ENCODE results near the gene RPS6KB2. TPM values are rescaled to one million over a fixed set of nuclear protein-coding genes. Genes with fewer than 3 reads are reported as not detected.
A peak's percentile ranks its signal among the peaks of the same experiment; 100 is the strongest.
"Not testable (repeated sequence)": the region's sequence is repeated elsewhere in the genome, so short reads cannot be mapped to it uniquely, and the experiment has no call there.

The RPS6KB2 gene
- total RNA-seq, 1 experiment from 2014 or later = 54.0 TPM

DNA sequence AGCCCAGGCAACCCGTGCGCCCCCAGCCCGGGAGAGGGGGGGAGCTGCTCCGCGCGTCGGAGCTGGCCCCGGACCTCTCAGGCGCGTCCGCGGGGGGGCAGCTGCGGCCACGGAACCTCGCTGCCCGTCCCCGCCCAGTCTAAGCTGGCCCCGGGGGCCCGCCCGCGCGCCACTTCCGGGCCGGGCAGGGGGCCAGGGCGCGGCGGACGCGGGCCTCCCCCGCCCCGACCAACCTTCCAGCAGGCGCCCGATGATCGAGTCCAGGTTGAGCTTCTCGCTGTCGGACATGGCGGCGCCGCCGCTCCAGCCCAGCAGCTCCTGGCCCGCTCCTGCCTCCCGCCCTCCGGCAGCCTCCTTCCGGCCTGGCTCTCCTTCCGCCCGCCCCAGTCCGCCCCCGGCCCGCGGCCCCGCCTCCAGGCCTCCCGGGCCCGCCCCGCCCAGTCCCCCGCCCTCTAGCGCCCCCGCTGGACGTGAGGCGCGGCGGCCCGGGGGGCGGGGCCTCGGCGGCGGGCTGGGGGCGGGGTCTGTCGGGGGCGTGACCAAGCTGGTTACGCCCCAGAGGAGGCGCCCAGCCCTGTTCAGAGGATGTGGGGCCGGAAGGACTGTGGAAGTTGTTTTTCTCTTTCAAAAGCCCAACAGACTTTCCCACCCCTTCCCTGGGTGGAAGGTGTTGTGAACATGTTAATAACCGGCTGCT, 26.7 kb upstream of the RPS6KB2 start, which contains the start of gene PPP1CA:
Gene PPP1CA, minus strand, starts transcription at position 364 of the 697 bp plus-strand sequence. Its CDS starts 76 bp downstream, at position 288.
- peaks cover 20% of the 10 kb centered on the region for H3K79me2 ChIP-seq (ENCODE audit: low read depth)
- peak within 1 kb of the TSS; percentile 41; the same call in 1 of the 2 replicates for H3K27ac ChIP-seq
- intact Hi-C loops (cut with micrococcal nuclease; ENCODE audit: unreplicated experiment) = loop anchor here (1.0 to 2.0 kb wide), 3 partner anchors 67 to 205 kb away; partner anchors contain the start of genes NDUFV1 and TMEM134
- H4K20me1 ChIP-seq (ENCODE audit: insufficient read depth) = peaks cover 3% of the 10 kb centered on the region; the same call in 1 of the 2 replicates
- H2AFZ ChIP-seq = peak within 1 kb of the TSS; percentile 80
- H3K4me3 ChIP-seq = peak within 1 kb of the TSS; percentile 99
- peak within 1 kb of the TSS; percentile 87 for H3K4me2 ChIP-seq
- CTCF ChIA-PET = interaction anchor here (0.6 to 1.9 kb wide), 11 partner anchors 9 to 274 kb away, joined by 3 to 10 read pairs (median 5); partner anchors contain the start of genes PITPNM1, POLD4 and TMEM134
- H3K27me3 ChIP-seq (ENCODE audit: insufficient read depth, low read depth) = no peaks in the 10 kb centered on the region
- H3K9me3 ChIP-seq (ENCODE audit: insufficient read depth, low read depth) = no peaks in the 10 kb centered on the region
- peaks cover 14% of the 10 kb centered on the region for H3K4me1 ChIP-seq (replicated peaks; ENCODE audit: insufficient read depth)
- POLR2A ChIA-PET (ENCODE audit: unreplicated experiment) = interaction anchor here (0.5 to 1.2 kb wide), 17 partner anchors 9 to 1031 kb away, joined by 3 to 17 read pairs (median 5); partner anchors contain the start of genes AIP and TMEM134
- no peak for TF ChIP-seq EZH2 (IDR thresholded peaks at IDR 0.05; ENCODE audit: low read depth)
- TF ChIP-seq, protein P1, sequence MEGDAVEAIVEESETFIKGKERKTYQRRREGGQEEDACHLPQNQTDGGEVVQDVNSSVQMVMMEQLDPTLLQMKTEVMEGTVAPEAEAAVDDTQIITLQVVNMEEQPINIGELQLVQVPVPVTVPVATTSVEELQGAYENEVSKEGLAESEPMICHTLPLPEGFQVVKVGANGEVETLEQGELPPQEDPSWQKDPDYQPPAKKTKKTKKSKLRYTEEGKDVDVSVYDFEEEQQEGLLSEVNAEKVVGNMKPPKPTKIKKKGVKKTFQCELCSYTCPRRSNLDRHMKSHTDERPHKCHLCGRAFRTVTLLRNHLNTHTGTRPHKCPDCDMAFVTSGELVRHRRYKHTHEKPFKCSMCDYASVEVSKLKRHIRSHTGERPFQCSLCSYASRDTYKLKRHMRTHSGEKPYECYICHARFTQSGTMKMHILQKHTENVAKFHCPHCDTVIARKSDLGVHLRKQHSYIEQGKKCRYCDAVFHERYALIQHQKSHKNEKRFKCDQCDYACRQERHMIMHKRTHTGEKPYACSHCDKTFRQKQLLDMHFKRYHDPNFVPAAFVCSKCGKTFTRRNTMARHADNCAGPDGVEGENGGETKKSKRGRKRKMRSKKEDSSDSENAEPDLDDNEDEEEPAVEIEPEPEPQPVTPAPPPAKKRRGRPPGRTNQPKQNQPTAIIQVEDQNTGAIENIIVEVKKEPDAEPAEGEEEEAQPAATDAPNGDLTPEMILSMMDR (conservative IDR thresholded peaks at IDR 0.05) = peak; percentile 35; the same call in 1 of the 2 replicates
- 0 out of 2 replicates have a peak, but pooled peaks cover 6% of the 10 kb centered on the region for H3K36me3 ChIP-seq (ENCODE audit: low read depth)
- H3K9me2 ChIP-seq (ENCODE audit: insufficient read depth) = no peaks in the 10 kb centered on the region
- peak; percentile 64 to 94 for DNase-seq
- BruUV-seq (replicated peaks) = no TSS peak
- H3F3A ChIP-seq (ENCODE audit: insufficient read depth, low read depth) = peaks cover 16% of the 10 kb centered on the region; the same call in 1 of the 2 replicates

DNA sequence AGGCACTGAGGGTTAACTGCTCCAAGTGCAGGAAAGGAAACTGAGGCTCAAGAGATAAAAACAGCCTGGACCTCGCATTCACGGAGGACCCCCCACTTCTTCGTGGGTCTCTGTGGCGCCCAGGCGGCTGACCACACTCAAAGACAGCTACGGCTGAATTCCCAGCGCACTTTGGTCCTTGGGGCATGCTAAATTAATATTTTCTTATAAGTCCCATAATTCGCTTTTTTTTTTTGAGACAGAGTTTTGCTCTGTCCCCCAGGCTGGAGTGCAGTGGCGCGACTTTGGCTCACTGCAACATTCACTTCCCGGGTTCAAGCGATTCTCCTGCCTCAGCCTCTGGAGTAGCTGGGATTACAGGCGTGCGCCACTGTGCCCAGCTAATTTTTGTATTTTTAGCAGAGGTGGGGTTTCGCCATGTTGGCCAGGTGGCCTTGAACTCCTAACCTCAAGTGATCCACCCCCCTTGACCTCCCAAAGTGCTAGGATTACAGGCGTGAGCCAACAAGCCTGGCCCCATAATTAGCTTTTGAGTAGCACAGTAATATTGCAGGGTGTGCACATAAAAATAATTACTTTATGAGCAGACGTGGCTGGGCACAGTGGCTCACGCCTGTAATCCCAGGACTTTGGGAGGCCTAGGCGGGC, 26.0 kb upstream of the RPS6KB2 start:
- H3K9me3 ChIP-seq (ENCODE audit: insufficient read depth, low read depth); H3K36me3 ChIP-seq (ENCODE audit: low read depth); H4K20me1 ChIP-seq (ENCODE audit: insufficient read depth); intact Hi-C loops (cut with micrococcal nuclease; ENCODE audit: unreplicated experiment); H3K9me2 ChIP-seq (ENCODE audit: insufficient read depth); H3K27me3 ChIP-seq (ENCODE audit: insufficient read depth, low read depth); DNase-seq: not testable (repeated sequence)
- H3K4me2 ChIP-seq = peak overlapping the region; percentile 74
- ChIA-PET CTCF (interaction anchor here (0.6 to 1.9 kb wide), 8 partner anchors 10 to 273 kb away, joined by 3 to 10 read pairs (median 5); partner anchors contain the start of gene POLD4), POLR2A (ENCODE audit: unreplicated experiment) (interaction anchor here (0.5 to 1.2 kb wide), 11 partner anchors 10 to 325 kb away, joined by 3 to 12 read pairs (median 5); partner anchors contain the start of gene AIP)
- H3K4me3 ChIP-seq = peak overlapping the region; percentile 39; the same call in 1 of the 2 replicates
- H3K27ac ChIP-seq = peak overlapping the region; percentile 33; the same call in 1 of the 2 replicates
- H3K79me2 ChIP-seq (ENCODE audit: low read depth) = peaks cover 20% of the 10 kb centered on the region
- H3F3A ChIP-seq (ENCODE audit: insufficient read depth, low read depth) = peaks cover 17% of the 10 kb centered on the region; the same call in 1 of the 2 replicates
- peaks cover 14% of the 10 kb centered on the region for H3K4me1 ChIP-seq (replicated peaks; ENCODE audit: insufficient read depth)
- BruUV-seq (replicated peaks) = TSS peak; percentile 91
- H2AFZ ChIP-seq = peak overlapping the region; percentile 74

DNA sequence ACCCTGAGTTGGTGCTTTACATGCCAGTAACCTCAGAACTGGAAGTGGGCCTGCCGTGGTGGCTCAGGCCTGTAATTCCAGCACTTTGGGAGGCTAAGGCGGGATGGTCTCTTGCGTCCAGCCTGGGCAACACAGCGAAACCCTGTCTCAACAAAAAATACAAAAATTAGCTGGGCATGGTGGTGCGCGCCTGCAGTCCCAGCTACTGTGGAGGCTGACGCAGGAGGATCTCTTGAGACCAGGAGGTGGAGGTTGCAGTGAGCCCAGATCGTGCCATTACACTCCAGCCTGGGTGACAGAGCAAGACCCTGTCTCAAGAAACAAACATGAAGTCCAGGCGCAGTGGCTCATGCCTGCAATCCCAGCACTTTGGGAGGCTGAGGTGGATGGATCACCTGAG, 25.2 kb upstream of the RPS6KB2 start:
- H3K4me2 ChIP-seq; H3K27me3 ChIP-seq (ENCODE audit: insufficient read depth, low read depth); H4K20me1 ChIP-seq (ENCODE audit: insufficient read depth); POLR2A ChIA-PET (ENCODE audit: unreplicated experiment); H3K4me3 ChIP-seq; H3K36me3 ChIP-seq (ENCODE audit: low read depth); H2AFZ ChIP-seq; H3K27ac ChIP-seq; BruUV-seq (replicated peaks); DNase-seq; H3K9me2 ChIP-seq (ENCODE audit: insufficient read depth); intact Hi-C loops (cut with micrococcal nuclease; ENCODE audit: unreplicated experiment); H3K9me3 ChIP-seq (ENCODE audit: insufficient read depth, low read depth); CTCF ChIA-PET: not testable (repeated sequence)
- Histone ChIP-seq H3K4me1 (replicated peaks; ENCODE audit: insufficient read depth) (peaks cover 14% of the 10 kb centered on the region), H3F3A (ENCODE audit: insufficient read depth, low read depth) (peaks cover 18% of the 10 kb centered on the region; the same call in 1 of the 2 replicates), H3K79me2 (ENCODE audit: low read depth) (peaks cover 20% of the 10 kb centered on the region)

Measured in PC-9 (cell line).